ENCODE measurements around the gene C1orf21.
A peak's percentile ranks its signal among the peaks of the same experiment; 100 is the strongest.
"Not testable (repeated sequence)": the region's sequence is repeated elsewhere in the genome, so short reads cannot be mapped to it uniquely, and the experiment has no call there.

Gene C1orf21, protein sequence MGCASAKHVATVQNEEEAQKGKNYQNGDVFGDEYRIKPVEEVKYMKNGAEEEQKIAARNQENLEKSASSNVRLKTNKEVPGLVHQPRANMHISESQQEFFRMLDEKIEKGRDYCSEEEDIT

DNA sequence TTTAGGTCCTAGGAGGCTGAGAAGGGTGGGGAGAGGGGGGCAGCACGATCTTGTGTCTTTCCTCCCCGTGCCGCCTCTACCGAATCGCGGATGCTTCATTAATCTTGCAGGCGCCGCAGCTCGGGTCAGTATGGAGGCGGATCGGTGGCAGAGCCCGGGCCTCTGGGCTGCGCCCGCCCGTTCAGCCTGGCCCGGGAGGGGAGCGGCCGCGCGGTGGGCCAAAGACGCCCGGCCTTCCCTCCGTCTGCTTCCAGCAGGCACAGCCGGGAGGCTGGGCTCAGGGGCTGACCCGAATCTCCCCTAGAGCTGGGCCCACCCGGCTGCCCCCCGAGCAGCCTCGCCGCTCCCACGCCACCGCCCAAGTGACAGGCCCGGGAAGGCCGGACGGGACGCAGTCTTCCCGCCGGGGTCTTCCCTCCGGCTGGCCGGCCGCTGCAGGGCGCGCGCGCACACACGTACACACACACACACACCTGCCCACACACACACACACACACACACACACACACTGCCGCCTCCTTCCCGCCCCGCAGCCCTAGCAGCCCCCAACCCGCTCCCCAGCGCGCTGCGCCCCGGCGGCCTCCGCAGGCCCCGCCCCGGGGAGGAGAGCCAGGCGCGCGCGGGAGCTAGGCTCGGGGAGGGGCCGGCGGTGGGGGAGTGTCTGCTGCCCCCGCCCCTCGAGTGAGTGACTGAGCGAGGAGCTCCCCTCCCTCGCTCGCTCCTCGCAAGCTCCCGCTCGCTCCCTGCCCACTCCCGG is at the start of gene C1orf21:
TSS of gene C1orf21 (plus strand) at position 718 of the 757 bp plus-strand sequence. CDS start 90,481 bp downstream, outside the sequence.
- peak; percentile 47 to 63 for DNase-seq (ENCODE audit: low read depth in 2 of 2)

DNA sequence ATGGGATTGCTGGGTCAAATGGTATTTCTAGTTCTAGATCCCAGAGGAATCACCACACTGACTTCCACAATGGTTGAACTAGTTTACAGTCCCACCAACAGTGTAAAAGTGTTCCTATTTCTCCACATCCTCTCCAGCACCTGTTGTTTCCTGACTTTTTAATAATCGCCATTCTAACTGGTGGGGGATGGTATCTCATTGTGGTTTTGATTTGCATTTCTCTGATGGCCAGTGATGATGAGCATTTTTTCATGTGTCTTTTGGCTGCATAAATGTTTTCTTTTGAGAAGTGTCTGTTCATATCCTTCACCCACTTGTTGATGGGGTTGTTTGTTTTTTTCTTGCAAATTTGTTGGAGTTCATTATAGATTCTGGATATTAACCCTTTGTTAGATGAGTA is 49.0 kb upstream of the C1orf21 start:
- DNase-seq (ENCODE audit: low read depth in 2 of 2), result not testable (repeated sequence)

DNA sequence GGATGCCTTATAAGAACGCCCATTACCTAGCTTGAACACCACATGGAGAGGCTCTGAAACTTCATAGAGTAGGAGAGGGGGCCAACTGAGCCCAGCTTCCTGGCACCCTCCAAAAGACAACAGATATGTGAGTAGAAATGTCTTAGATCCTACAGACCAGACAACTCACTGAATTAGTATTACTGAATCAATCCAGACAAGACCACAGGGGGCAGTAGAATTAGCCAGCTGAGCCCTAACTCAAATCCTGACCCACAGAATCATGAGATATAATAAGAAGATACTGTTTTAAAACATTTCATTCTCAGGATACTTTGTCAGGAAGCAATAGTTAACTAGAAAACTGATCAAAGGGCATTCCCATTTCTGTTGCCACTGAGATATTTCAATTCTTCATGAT is 45.8 kb upstream of the C1orf21 start:
- DNase-seq (ENCODE audit: low read depth in 2 of 2), result no peak

DNA sequence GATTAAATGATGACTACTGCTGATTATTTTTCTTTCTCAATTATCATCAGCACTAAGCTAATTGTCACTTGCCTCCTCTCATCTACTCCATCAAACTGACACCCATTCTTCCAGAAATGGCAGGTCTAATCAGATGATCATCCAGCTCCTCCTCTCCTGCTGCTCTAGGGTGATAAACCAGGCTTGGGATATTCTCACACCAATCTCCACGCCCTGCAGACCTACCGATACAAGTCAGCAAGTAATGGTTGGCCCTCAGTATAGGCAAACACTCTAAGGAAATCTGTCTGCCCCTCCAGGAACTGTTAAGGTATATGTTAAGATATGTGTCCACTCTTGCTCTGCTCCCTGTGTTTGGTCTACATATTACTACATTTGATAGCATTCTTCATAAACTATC is 36.3 kb upstream of the C1orf21 start:
- no peak for DNase-seq (ENCODE audit: low read depth in 2 of 2)

DNA sequence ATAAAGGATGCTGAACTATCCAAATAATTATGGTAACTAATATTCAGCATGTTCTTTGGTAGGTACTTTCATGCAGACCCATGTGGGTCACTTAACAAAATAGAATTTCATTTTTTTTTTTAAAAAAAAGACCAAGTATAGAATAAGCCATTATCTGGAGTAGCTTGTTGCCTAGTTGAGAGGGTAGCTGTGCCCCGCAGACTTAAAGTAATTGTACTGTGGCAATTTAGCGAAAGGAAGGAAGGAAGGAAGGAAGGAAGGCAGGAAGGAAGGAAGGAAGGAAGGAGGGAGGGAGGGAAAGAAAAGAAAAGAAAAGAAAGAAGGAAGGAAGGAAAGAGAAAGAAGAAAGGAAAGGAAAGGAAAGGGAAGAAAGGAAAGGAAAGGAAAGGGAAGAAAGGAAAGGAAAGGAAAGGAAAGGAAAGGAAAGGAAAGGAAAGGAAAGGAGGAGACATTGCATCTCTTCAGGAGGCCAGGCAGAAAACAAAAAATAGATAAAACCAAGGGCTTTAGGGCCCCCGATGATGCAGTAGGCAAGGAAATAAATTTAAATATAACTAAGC is 35.3 kb upstream of the C1orf21 start:
- no peak for DNase-seq (ENCODE audit: low read depth in 2 of 2)

DNA sequence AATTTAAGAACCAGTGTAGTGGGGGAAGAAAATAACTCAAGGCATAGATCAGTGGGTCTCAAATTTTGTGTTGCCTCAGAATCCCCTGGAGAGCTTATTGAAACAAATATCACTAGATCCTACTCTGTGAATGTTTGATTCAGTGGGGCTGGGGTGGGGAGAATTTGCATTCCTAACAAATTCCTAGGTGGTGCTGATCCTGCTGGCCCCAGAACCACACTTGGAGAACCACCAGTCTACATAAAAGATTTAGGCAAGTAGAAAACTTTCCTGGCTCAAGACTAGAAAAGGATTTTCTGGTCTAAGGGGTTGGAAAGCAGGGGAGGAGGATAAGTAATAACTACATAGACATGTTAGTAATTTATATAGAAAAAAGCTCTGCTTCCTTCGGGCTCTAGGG is 34.1 kb upstream of the C1orf21 start:
- DNase-seq (ENCODE audit: low read depth in 2 of 2), result no peak

DNA sequence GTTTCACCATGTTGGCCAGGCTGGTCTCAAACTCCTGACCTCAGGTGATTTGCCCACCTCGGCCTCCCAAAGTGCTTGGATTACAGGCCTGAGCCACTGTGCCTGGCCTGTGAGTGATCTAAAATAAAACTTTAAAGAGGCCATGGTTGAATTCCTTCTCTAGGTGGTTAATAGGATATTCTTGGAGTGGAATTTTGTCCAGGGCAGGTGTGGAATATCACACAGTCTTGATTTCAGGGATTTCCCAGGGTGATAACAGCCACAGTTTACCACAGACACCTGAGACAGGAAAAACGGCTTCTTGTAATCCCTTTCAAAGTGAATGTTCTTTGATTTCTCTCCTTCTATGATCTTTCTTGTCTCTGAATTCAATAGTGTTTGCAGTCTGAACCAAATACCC is 32.1 kb upstream of the C1orf21 start:
- no peak for DNase-seq (ENCODE audit: low read depth in 2 of 2)

DNA sequence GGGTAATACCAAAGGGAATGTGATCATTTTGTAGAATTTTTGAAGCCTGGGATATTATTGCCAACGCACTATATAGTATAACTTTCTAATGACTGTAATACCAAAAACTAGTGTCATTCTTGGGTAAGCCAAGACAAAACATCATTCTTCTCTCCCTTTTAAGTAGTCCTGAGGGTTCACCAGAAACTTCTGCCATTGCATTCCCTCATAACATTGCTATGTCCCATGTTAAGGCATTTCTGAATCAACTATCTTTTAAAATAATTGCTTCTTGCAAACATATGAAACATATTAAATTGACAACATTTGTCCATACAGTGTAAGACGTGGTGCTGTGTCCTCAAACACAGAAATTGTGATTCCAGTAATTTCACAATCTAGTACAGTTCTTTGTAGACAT is 29.9 kb upstream of the C1orf21 start:
- DNase-seq (ENCODE audit: low read depth in 2 of 2), result no peak

DNA sequence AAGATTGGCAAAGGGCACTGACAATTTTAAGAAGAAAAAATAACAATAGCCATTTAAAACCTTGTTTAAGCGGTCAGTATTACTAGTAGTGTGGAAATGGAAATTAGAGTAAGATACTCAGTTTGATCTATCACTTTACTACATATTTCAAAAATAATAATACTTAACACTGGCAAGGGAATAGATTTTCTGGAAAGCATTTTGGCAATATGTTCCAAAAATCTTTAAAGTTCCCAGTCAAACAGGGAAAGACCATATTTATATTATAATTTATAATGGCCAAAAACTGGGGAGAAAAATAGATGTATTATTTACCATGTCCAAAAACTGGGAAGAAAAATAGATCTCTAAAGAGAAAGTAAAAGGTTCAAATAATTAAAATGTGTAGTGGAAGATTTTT is 28.6 kb upstream of the C1orf21 start:
- DNase-seq (ENCODE audit: low read depth in 2 of 2), result no peak

DNA sequence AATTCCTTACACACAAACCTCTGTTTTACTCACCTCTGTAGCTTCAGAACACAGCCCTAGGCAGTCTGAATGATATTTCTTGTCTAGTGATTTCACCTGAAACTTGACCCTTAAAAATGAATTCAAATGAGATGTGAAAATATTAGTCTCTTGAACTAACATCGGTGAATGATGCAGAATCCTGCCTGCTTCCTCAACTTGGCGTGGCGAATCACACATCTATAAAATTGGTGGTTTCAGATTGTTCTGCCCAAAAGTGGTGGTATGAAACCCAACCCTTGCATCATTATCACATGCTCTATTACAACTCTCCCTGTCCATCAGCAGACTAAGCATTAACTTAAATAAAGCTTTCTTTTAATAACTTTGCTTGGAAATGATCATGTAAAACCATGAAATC is 26.9 kb upstream of the C1orf21 start:
- no peak for DNase-seq (ENCODE audit: low read depth in 2 of 2)

DNA sequence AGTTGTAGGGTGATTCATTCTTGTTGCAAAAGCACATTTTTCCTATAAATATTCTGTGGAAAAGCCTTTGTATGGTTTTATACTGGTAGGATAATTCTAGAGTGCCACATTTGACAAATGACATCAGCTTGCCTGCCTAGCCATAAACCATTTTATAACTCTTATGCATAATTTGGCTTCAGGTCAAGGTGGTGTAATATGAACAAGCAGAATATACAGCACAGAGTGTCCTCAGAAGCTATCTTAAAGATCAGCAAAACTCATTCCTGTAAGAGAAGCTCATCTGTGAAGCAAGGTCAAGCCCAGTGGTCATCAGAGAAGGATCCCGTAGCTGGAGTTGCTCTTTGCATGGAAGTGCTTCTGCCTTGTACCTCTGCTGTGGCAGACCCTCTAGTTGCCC is 24.0 kb upstream of the C1orf21 start:
- DNase-seq (ENCODE audit: low read depth in 2 of 2), result no peak

DNA sequence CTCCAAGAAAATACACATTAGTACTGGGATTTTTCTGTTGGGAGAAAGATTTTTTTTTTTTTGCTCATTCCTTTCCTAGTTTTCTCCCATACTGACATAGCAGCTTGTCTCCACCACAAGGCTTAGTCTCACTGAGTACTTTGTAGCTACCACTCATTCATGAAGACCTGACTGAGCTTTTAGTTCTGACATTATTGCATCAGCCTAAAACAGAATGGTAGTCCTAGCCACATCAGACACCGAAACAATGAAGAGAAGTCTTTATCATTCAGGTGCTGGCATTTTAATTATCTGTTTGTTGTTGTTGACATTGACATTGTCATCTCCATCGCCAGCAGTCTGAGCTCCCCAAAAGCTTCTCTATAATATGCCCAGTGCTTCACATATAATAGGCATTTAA is 21.1 kb upstream of the C1orf21 start:
- no peak for DNase-seq (ENCODE audit: low read depth in 2 of 2)

DNA sequence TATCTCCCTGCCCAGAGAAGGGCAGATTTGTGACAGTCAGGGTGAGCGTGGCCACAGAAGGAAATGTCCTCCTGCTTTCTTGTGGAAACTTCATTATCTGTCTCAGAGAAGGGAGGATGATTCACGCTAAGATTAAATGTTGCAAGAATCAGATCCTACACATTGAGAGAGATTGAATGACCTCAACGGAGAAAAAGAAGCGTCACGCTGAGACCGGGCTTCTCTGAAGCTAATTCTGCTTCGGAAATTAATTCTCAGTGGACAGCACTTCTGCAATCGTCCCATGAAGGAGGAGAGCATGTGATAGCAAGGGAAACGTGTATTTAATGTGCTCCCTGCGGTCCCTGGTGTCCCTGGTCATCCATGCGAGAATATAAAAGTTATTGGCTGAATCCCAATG is 19.8 kb upstream of the C1orf21 start:
- no peak for DNase-seq (ENCODE audit: low read depth in 2 of 2)

DNA sequence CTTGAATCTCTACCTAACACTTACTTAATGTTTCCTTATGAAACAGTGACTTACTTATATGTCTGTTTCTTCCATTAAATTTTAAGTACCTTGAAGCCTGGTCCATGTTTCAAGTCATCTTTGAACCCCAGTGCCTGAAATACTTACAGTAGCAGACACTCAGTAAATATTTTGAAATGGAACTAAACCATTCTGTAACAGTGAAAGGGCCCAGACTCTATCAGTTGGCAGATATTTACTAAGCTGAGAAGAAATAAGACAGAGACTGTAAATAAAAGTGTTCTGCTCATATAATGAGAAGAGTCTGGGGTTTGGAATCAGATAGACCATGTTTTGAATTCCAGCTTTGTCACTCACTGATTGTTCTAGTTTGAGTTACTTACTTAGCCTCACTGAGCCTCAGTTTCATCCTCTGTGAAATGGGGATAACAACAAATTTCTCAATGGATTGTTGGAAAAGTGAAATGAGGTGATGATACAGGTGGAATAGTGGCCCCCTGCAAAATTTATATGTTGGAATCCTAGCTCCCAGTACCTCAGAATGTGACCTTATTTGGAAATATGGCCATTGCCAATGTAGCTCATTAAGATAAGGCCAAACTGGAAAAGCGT is 19.3 kb upstream of the C1orf21 start:
- DNase-seq (ENCODE audit: low read depth in 2 of 2), result no peak

DNA sequence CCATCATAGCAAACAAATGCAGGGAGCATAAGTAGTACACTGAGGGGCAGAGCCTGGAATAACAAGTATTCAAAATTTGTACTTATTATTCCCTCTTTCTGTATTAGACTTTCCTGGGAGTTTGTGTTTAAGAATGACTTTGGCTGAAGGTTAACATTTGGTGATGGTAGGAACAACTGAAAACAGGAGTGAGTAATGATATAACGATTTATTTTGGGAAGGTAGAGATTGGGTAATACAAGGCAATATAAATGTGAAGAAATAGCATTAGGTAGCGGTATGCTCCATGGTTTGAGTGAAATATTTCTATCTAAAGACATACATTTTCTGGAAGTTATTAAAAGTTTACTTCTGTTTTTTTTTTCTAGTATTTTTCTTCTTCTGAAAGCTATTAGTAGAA is 18.5 kb upstream of the C1orf21 start:
- DNase-seq (ENCODE audit: low read depth in 2 of 2), result no peak

DNA sequence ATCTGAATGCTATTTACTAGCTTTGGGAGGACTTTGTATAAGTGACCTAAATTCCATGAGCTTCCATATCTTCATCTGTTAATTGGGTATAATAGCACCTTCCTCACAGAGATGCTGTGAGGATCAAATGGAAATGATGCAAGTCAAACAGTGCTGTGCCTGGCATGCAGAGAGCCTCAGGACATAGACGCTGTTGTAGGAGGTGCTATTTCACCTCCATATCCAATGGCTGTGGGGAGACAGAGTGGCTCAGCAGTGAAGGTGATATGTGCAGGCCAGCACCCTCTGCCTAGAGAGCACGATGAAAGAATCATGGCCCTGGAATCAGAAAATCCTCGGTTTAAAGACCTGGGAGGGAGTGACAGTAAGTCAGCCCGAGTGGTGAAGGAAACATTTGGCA is 16.0 kb upstream of the C1orf21 start:
- no peak for DNase-seq (ENCODE audit: low read depth in 2 of 2)

DNA sequence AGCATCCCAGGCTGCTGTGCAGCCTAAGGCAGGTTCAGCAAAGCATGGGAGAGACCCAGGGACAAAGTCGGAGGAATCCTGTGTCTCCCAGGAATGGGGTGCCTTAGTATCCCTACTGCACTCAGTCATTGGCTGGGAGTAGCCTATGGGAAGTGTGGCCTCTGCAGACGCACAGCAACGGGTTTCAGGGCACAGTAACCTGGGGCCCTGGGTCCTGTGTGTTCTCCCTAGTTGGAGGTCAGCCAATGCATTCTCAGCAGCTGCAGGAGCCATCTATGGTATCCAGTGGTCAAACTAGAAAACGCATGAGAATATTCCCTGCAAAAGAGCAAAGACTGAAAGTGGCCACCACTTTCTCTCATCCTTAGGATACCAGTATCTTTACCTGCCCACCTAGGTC is 13.7 kb upstream of the C1orf21 start:
- no peak for DNase-seq (ENCODE audit: low read depth in 2 of 2)

DNA sequence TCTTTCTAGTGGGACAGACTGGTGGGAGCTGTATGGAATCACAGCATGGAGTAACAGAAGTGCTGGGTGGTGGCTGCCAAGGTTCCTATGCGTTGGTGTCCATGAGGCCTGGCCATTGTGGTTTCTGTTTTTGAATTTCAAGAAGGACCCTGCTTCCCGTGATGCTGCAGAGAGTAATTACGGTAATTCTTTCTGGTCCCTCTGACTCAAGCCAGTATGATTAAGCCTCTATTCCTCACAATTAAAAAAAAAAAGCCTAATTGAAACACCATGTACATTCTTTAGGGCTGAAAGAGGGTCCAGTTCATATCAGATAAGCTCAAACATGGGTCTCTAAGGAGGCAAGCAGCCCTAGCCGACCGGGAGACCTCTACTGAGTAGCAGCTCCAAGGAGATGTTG is 10.5 kb upstream of the C1orf21 start:
- no peak for DNase-seq (ENCODE audit: low read depth in 2 of 2)

DNA sequence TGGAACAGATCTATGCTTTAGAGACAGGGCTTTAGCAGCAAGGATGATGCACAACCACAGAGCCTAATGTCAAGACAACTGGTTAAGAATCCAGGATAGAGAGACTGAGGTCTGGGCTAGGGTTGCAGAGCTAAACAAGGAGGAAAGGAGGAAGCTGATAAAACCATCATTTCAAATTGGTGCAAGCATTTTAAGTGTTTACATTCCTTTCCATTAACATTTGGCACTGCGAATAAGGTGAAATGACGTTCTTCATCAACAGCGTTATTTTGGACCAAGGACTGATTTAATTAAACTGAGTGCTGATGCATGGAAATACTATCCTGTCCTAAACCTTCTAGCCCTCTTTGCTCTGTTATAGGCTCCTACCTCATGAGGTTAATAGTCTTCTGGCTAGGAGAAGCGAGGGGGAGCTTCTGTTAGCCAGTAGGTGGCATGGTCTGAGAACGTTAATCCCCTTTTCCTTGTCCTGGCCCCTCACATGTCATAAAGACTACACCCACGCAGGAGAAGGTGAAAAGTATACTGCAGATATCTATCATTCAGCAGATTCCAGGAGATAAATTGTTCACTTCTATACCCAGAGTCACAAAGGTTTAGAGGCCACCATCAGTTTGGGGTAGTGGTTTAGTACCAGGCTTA is 7.6 kb upstream of the C1orf21 start:
- DNase-seq (ENCODE audit: low read depth in 2 of 2), result no peak

DNA sequence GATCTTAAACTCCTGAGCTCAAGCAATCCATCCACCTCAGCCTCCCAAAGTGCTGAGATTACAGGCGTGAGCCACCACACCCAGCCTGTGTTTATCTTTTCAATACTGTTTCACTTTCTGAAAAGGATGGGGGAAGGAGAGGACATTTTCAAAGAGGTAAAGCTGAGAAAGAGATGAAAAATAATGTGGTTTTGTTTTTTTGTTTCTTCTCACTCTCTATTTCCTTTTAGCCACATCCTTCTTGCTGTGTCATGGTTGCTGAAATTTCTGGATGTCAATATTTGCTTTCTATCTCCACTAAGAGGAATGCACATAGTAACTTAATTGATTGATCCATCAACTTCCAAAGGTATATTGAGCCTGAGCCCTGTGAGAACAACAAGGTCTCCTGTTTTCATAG is 6.4 kb upstream of the C1orf21 start:
- no peak for DNase-seq (ENCODE audit: low read depth in 2 of 2)

DNA sequence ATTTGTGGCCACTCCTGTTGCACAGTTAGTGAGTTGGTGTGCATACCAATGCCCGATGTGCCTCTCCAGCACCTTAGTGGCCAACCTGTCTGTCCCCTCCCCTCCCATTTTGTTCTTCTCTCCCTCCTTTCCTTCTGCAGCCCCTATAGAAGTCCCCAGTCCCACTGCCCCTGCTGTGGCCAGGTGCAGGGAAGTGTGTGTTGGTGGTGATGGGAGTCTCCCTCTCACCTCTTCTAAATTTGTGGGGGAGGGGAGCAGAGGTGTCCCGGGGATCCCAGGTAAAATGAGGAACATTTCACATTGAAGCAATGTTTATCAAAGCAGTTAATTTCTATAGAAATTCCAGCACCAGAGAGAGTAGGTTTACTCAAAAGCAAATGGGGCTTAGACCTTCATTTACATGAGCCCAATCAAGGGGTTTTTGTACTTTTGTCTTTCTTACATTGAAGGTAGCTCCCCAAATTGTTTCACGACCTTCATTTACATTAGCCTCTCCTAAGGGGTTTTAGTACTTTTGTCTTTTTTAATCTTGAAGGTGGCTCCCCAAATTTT is 3.0 kb upstream of the C1orf21 start:
- no peak for DNase-seq (ENCODE audit: low read depth in 2 of 2)

DNA sequence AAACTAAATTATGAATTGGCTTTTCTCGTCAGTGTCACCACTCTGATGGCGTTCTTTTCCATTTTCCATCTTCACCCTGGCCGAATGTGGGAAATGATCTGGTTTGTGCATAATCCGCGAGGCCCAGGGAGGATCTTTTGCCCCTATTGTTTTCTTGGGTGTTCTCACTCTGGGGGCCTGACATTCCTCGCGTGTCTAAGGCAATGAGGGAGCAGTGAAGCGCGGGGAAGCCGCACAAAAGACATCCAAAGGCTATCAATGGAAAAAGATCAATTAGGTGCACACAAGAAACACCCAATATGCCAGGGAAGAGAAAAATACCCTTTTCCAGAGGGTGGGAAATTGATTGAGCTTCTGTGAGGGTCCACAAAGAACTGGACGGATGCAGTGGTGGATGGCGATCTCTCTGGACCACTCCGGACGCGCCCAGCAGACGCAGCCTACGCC is 941 bp upstream of the C1orf21 start:
- DNase-seq (ENCODE audit: low read depth in 2 of 2), result no peak

All from activated CD4-positive, alpha-beta T cell treated with anti-CD3 and anti-CD28 coated beads for 24 hours (primary cell).